ENCODE results near the gene RNASEH2A. TPM values are rescaled to one million over a fixed set of nuclear protein-coding genes. Genes with fewer than 3 reads are reported as not detected.
"Not testable (repeated sequence)": the region's sequence is repeated elsewhere in the genome, so short reads cannot be mapped to it uniquely, and the experiment has no call there.

RNASEH2A gene
- total RNA-seq, 1 donor from 2014 or later, result 16.7 TPM

DNA sequence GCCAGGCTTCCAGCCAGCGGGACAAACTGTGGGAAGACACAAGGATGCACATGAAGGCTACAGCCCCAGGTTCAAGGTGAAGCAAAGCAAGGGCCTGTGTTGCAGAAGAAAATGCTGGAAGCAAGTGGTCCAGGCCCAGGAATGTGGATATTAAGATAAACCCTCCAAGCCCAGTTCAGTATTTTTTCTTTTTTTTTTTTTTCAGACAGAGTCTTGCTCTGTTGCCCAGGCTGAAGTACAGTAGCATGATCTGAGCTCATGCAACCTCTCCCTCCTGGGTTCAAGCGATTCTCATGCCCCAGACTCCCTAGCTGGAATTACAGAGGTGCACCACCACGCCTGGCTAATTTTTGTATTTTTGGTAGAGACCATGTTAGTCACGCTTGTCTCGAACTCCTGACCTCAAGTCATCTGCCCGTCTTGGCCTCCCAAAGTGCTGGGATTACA lies 9.2 kb upstream of the RNASEH2A start:
- H3K9me3 Mint-ChIP-seq (ENCODE audit: unreplicated experiment), result peaks cover 19% of the 10 kb centered on the region
- TF ChIP-seq, protein P1, sequence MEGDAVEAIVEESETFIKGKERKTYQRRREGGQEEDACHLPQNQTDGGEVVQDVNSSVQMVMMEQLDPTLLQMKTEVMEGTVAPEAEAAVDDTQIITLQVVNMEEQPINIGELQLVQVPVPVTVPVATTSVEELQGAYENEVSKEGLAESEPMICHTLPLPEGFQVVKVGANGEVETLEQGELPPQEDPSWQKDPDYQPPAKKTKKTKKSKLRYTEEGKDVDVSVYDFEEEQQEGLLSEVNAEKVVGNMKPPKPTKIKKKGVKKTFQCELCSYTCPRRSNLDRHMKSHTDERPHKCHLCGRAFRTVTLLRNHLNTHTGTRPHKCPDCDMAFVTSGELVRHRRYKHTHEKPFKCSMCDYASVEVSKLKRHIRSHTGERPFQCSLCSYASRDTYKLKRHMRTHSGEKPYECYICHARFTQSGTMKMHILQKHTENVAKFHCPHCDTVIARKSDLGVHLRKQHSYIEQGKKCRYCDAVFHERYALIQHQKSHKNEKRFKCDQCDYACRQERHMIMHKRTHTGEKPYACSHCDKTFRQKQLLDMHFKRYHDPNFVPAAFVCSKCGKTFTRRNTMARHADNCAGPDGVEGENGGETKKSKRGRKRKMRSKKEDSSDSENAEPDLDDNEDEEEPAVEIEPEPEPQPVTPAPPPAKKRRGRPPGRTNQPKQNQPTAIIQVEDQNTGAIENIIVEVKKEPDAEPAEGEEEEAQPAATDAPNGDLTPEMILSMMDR (IDR thresholded peaks at IDR 0.05; ENCODE audit: partially characterized antibody, unreplicated experiment), result no peak
- H3K4me3 Mint-ChIP-seq (ENCODE audit: unreplicated experiment), result no peak overlapping the region

DNA sequence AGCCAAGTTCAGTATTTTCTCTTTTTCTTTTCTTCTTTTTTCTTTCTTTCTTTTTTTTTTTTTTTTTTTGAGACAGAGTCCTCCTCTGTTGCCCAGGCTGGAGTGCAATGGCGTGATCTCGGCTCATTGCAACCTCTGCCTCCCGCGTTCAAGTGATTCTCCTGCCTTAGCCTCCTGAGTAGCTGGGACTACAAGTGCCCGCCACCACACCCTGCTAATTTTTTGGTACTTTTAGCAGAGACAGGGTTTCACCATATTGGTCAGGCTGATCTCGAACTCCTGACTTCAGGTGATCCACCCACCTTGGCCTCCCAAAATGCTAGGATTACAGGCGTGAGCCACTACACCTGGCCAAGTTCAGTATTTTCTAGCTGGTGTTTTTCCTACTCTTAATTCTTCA lies 8.8 kb upstream of the RNASEH2A start:
- not testable (repeated sequence) for DNase-seq; H3K36me3 Mint-ChIP-seq (ENCODE audit: unreplicated experiment); H3K4me3 Mint-ChIP-seq (ENCODE audit: unreplicated experiment); H3K27ac Mint-ChIP-seq (ENCODE audit: unreplicated experiment)
- peaks cover 22% of the 10 kb centered on the region for H3K9me3 Mint-ChIP-seq (ENCODE audit: unreplicated experiment)
- peaks cover 25% of the 10 kb centered on the region for H3K4me1 Mint-ChIP-seq (ENCODE audit: low read depth, unreplicated experiment)
- peaks cover 16% of the 10 kb centered on the region for H3K27me3 Mint-ChIP-seq (ENCODE audit: unreplicated experiment)

More for the DNA sequence above, 9.2 kb upstream of the RNASEH2A start:
- Mint-ChIP-seq H3K36me3 (ENCODE audit: unreplicated experiment) (no peaks in the 10 kb centered on the region), H3K27ac (ENCODE audit: unreplicated experiment) (no peak overlapping the region), H3K4me1 (ENCODE audit: low read depth, unreplicated experiment) (peaks cover 20% of the 10 kb centered on the region), H3K27me3 (ENCODE audit: unreplicated experiment) (peaks cover 12% of the 10 kb centered on the region)
- DNase-seq, result no peak

DNA sequence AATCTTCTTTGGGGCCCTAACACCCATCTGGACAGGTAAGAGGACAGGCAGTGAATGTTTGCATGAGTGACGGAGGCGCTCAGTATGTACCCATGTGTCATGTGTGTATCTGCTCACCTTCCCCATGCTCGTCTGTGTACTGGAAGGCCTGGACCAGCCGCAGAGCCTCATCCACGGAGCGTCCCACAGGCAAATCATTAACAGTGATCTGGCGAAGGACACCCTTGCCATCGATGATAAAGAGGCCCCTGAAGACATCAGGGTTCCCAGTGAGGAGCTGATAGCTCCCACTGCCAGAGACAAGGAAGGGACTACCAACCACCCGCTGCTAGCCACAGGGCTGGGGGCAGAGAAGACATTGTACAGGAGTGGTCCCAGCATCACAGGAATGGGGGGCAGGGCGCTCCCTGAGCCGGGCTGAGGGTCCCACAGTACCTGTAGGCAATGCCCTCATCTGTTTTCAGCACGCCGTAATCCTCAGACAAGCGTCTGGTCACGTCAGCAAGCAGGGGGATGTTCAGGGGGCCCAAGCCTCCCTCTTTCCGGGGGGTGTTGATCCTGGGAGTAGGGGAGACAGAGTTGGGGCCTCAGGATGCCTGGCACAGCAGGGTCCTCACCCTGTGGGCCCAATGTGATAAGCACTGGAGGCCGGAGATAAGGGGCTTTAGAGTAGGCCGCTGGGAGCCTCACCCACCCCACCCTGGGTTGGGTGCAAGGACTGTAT lies 6.5 kb upstream of the RNASEH2A start:
- Mint-ChIP-seq H3K27ac (ENCODE audit: unreplicated experiment) (no peak overlapping the region), H3K9me3 (ENCODE audit: unreplicated experiment) (peaks cover 17% of the 10 kb centered on the region), H3K4me3 (ENCODE audit: unreplicated experiment) (peak overlapping the region; percentile 94), H3K36me3 (ENCODE audit: unreplicated experiment) (no peaks in the 10 kb centered on the region), H3K4me1 (ENCODE audit: low read depth, unreplicated experiment) (peaks cover 21% of the 10 kb centered on the region), H3K27me3 (ENCODE audit: unreplicated experiment) (peaks cover 15% of the 10 kb centered on the region)
- TF ChIP-seq, protein P1 (IDR thresholded peaks at IDR 0.05; ENCODE audit: partially characterized antibody, unreplicated experiment), result no peak
- no peak for DNase-seq

DNA sequence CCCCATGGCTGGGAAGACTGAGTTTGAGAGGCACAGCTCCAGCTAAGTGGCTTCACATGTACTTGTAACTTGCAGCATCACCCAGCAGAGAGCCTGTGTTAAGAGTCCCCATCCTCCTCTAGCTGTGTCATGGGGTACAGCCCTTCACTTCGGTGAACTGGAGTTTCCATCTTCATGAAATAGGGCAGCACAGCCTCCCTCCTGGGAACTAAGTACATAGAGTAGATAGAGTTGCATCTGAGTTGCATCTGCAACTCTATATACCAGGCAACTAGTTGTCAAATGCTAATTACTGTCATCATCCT lies 6.0 kb upstream of the RNASEH2A start:
- Mint-ChIP-seq H3K27ac (ENCODE audit: unreplicated experiment) (no peak overlapping the region), H3K4me3 (ENCODE audit: unreplicated experiment) (peak overlapping the region; percentile 94), H3K4me1 (ENCODE audit: low read depth, unreplicated experiment) (peaks cover 21% of the 10 kb centered on the region), H3K9me3 (ENCODE audit: unreplicated experiment) (peaks cover 17% of the 10 kb centered on the region), H3K36me3 (ENCODE audit: unreplicated experiment) (no peaks in the 10 kb centered on the region), H3K27me3 (ENCODE audit: unreplicated experiment) (peaks cover 15% of the 10 kb centered on the region)
- TF ChIP-seq, protein P1 (IDR thresholded peaks at IDR 0.05; ENCODE audit: partially characterized antibody, unreplicated experiment), result no peak
- no peak for DNase-seq

DNA sequence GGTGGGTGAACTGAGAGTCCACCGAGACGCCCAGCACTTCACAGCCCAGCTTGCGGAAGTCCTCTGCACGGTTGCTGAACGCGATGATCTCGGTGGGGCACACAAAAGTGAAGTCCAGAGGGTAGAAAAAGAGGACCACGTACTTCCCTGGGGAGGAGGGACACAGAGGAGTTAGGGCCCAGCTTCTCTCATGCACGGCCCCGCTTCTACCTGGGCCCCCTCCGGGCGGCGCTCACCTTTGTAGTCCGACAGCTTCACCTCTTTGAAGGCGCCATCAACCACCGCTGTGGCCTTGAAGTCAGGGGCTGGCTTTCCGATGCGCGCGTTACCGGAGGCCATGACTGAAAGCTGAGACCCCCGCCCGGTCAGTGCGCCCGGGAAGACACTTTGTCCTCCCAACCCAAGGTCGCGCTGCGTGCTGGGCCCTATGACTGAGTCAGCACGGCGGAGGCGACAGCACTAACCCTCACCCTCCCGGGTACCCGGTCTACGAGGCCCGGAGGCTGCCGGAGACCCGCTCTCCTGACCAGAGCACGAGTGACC lies 5.4 kb upstream of the RNASEH2A start:
- no peaks in the 10 kb centered on the region for H3K36me3 Mint-ChIP-seq (ENCODE audit: unreplicated experiment)
- H3K27me3 Mint-ChIP-seq (ENCODE audit: unreplicated experiment), result peaks cover 14% of the 10 kb centered on the region
- TF ChIP-seq, protein P1 (IDR thresholded peaks at IDR 0.05; ENCODE audit: partially characterized antibody, unreplicated experiment), result no peak
- peak overlapping the region; percentile 94 for H3K4me3 Mint-ChIP-seq (ENCODE audit: unreplicated experiment)
- peaks cover 19% of the 10 kb centered on the region for H3K9me3 Mint-ChIP-seq (ENCODE audit: unreplicated experiment)
- peaks cover 17% of the 10 kb centered on the region for H3K4me1 Mint-ChIP-seq (ENCODE audit: low read depth, unreplicated experiment)
- H3K27ac Mint-ChIP-seq (ENCODE audit: unreplicated experiment), result peak overlapping the region; percentile 87
- peak; percentile 59 for DNase-seq

All from glutamatergic neuron (in vitro differentiated cells).